NCI-H345 treated with DMSO at 0.1 percent for 48 hours (cell line): Measurements from ENCODE around the gene RITA1.
A peak's percentile ranks its signal among the peaks of the same experiment; 100 is the strongest.

Experiments used
- DNase-seq: peaks from one replicate; lab custom pipeline; 2025; ENCODE audit not compliant: unreplicated experiment; lab: John Stamatoyannopoulos, UW

The RITA1 gene

GRCh38 chr12:113227686-113228391 lies 42.3 kb downstream of the RITA1 start:
- DNase-seq: no peak

- no peak for DNase-seq
These were observed 43.0 kb downstream of the RITA1 start for GRCh38 chr12:113228394-113229028.

GRCh38 chr12:113230315-113231234 lies 45.1 kb downstream of the RITA1 start:
- DNase-seq: no peak

- no peak for DNase-seq
These were observed 45.9 kb downstream of the RITA1 start for GRCh38 chr12:113231235-113232088.

- no peak for DNase-seq
These were observed 46.7 kb downstream of the RITA1 start for GRCh38 chr12:113232089-113232839.

GRCh38 chr12:113232840-113233585 lies 47.5 kb downstream of the RITA1 start:
- DNase-seq: peak; percentile 95

- DNase-seq: no peak
These were observed 48.4 kb downstream of the RITA1 start for GRCh38 chr12:113233967-113234366.

GRCh38 chr12:113234483-113234882 lies 49.0 kb downstream of the RITA1 start:
- DNase-seq: no peak

GRCh38 chr12:113235976-113236375 lies 50.5 kb downstream of the RITA1 start:
- no peak for DNase-seq

GRCh38 chr12:113236539-113237399 lies 51.2 kb downstream of the RITA1 start:
- DNase-seq: no peak

GRCh38 chr12:113237748-113238147 lies 52.2 kb downstream of the RITA1 start:
- DNase-seq: no peak

GRCh38 chr12:113238309-113238708 lies 52.8 kb downstream of the RITA1 start:
- DNase-seq: no peak

GRCh38 chr12:113239288-113239771 lies 53.8 kb downstream of the RITA1 start:
- DNase-seq: no peak

- DNase-seq: no peak
These were observed 54.4 kb downstream of the RITA1 start for GRCh38 chr12:113239811-113240331.

- no peak for DNase-seq
These were observed 54.9 kb downstream of the RITA1 start for GRCh38 chr12:113240395-113240794.

GRCh38 chr12:113241191-113242025 lies 55.9 kb downstream of the RITA1 start:
- DNase-seq: peak; percentile 85
